SK-N-SH treated with all-trans-retinoic acid at 6 μM for 48 hours (cell line): ENCODE data around the gene FIBIN.

Source experiments
- ESRRG ChIP-seq: fragments of 250-450 bp; sonication (Bioruptor Pico); IDR thresholded peaks from 2 replicates; pipeline ENCODE4 v1.6.1; 2021; ENCODE audit warnings: mild to moderate bottlenecking
- SNAI2 ChIP-seq: fragments of 250-450 bp; sonication (Bioruptor Pico); IDR thresholded peaks from 2 replicates; pipeline ENCODE4 v1.5.0; 2020; ENCODE audit warnings: mild to moderate bottlenecking, moderate library complexity
- ZNF8 ChIP-seq: fragments of 450-650 bp; formaldehyde crosslinking; IDR thresholded peaks from 2 replicates; pipeline ENCODE4 v1.5.0; 2020; ENCODE audit warnings: mild to moderate bottlenecking, moderate library complexity
- TF ChIP-seq, protein P1 (sequence below): fragments of 250-450 bp; sonication (Bioruptor Pico); IDR thresholded peaks from 2 replicates; pipeline ENCODE4 v1.8.0; 2021; ENCODE audit warnings: low read depth, mild to moderate bottlenecking, moderate library complexity, borderline replicate concordance
- TF ChIP-seq, protein P2 (sequence below): fragments of 250-450 bp; sonication (Bioruptor Pico); IDR thresholded peaks from 2 replicates; pipeline ENCODE4 v1.8.0; 2020; ENCODE audit warnings: mild to moderate bottlenecking, moderate library complexity, borderline replicate concordance

DNA sequence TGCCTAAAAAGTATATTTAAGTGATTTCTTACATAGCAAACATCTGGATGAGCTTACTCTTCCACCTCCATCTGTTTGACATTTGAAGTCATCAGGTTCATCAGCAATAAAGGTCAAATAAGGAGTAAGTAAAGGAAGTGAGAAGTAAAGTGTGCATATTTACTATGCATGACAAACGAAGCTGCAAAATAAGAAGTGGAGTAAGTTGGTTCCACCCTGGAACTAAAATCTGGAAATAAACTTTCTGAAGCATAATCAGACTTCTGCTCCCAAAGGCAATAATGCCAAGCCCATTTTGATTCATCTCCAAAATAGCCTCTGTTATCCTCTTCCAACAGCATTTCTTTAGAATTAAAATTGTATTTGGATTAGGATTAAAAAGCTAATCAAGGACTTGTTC lies 8.4 kb upstream of the FIBIN start:
- TF ChIP-seq, protein P1, sequence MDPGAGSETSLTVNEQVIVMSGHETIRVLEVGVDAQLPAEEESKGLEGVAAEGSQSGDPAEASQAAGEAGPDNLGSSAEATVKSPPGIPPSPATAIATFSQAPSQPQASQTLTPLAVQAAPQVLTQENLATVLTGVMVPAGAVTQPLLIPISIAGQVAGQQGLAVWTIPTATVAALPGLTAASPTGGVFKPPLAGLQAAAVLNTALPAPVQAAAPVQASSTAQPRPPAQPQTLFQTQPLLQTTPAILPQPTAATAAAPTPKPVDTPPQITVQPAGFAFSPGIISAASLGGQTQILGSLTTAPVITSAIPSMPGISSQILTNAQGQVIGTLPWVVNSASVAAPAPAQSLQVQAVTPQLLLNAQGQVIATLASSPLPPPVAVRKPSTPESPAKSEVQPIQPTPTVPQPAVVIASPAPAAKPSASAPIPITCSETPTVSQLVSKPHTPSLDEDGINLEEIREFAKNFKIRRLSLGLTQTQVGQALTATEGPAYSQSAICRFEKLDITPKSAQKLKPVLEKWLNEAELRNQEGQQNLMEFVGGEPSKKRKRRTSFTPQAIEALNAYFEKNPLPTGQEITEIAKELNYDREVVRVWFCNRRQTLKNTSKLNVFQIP (CRISPR knock-in tag) = no peak
- TF ChIP-seq ZNF8 (CRISPR knock-in tag) = no peak
- TF ChIP-seq SNAI2 (CRISPR knock-in tag) = no peak
- TF ChIP-seq ESRRG (CRISPR knock-in tag) = no peak
- TF ChIP-seq, protein P2, sequence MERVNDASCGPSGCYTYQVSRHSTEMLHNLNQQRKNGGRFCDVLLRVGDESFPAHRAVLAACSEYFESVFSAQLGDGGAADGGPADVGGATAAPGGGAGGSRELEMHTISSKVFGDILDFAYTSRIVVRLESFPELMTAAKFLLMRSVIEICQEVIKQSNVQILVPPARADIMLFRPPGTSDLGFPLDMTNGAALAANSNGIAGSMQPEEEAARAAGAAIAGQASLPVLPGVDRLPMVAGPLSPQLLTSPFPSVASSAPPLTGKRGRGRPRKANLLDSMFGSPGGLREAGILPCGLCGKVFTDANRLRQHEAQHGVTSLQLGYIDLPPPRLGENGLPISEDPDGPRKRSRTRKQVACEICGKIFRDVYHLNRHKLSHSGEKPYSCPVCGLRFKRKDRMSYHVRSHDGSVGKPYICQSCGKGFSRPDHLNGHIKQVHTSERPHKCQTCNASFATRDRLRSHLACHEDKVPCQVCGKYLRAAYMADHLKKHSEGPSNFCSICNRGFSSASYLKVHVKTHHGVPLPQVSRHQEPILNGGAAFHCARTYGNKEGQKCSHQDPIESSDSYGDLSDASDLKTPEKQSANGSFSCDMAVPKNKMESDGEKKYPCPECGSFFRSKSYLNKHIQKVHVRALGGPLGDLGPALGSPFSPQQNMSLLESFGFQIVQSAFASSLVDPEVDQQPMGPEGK (CRISPR knock-in tag) = no peak
